Measurements from ENCODE around the gene CABYR.
A peak's percentile ranks its signal among the peaks of the same experiment; 100 is the strongest.

The CABYR gene

DNA sequence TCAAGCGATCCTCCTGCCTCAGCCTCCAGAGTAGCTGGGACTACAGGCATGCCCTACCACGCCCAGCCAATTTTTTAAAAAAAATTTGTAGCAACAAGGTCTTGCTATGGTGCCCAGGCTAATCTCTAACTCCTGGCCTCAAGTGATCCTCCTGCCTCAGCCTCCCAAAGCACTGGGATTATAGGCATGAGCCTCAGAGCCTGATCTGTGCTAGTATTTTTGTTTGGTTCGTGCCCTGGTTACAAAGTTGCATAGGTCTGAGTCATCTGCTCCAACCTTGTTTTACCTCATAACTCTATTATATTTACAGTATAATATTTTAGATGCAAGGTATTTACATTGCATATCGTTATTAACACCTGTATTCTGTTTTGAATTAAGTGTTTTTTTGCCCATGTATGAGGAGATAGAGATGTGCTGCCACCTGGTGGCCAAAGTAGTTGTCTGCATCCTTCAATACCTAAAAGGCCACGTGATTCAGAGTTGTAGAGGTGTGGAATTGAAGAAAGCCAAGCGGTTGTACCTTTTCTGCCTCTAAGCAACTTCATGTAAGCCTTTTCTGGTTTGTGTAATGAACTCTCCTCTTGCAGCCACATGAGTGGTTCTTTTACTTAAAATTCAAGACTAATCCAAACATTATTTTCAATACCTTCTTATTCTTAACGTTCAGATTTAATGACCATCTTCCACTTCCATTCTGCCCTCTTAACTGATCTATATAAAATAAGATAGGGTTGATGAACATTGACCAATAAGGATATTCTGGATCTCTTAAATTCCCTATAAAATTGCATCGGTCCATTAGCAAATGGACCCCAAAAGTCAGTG lies 19.9 kb upstream of the CABYR start:
- no peak overlapping the region for H3K27ac ChIP-seq
- TF ChIP-seq CTCF (IDR thresholded peaks at IDR 0.05) (peak; percentile 87), ZFX (IDR thresholded peaks at IDR 0.05; ENCODE audit: borderline replicate concordance) (no peak)

DNA sequence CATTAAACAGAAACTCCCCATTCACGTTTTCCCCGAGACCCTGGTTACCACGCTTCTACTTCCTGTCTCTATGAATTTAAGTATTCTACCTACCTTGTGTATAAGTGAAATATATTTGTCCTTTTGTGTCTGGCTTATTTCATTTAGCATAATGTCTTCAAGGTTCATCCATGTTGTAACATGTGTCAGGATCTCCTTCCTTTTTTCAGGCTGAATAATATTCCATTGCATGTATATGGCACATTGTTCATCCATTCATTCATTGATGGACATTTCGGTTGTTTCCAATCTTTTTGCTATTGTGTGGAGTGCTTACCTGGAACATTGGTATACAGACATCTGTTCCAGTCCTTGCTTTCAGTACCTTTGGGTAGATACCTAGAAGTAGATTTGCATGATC lies 18.2 kb upstream of the CABYR start:
- no peak overlapping the region for H3K27ac ChIP-seq
- TF ChIP-seq ZFX (IDR thresholded peaks at IDR 0.05; ENCODE audit: borderline replicate concordance) (no peak), CTCF (IDR thresholded peaks at IDR 0.05) (no peak)

DNA sequence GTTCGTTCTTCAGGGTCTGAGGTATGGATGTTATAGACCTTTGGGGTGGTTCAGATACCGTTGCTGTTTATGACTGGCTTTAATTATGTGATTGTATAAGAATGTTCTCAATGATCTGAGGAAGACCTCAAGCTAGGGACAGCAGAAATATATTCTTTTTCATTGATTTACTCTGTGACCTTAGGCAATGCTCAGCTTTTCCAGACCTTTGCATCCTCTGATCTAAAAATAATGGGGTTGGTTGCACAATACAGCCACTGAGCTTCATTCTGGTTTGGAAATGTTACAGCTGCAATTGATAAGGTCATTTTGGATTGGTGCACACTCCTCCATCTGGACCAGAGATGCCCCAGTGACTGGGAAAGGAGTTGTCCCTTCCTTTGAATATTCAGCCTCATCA lies 17.2 kb upstream of the CABYR start:
- TF ChIP-seq ZFX (IDR thresholded peaks at IDR 0.05; ENCODE audit: borderline replicate concordance), result no peak
- no peak for TF ChIP-seq CTCF (IDR thresholded peaks at IDR 0.05)
- H3K27ac ChIP-seq, result no peak overlapping the region

GRCh38 chr18:24126155-24126961 lies 12.5 kb upstream of the CABYR start:
- no peak overlapping the region for H3K27ac ChIP-seq
- TF ChIP-seq ZFX (IDR thresholded peaks at IDR 0.05; ENCODE audit: borderline replicate concordance) (no peak), CTCF (IDR thresholded peaks at IDR 0.05) (no peak)

- H3K27ac ChIP-seq, result no peak overlapping the region
- no peak for TF ChIP-seq ZFX (IDR thresholded peaks at IDR 0.05; ENCODE audit: borderline replicate concordance)
- TF ChIP-seq CTCF (IDR thresholded peaks at IDR 0.05), result no peak
These were observed 11.1 kb upstream of the CABYR start for GRCh38 chr18:24127735-24128134.

DNA sequence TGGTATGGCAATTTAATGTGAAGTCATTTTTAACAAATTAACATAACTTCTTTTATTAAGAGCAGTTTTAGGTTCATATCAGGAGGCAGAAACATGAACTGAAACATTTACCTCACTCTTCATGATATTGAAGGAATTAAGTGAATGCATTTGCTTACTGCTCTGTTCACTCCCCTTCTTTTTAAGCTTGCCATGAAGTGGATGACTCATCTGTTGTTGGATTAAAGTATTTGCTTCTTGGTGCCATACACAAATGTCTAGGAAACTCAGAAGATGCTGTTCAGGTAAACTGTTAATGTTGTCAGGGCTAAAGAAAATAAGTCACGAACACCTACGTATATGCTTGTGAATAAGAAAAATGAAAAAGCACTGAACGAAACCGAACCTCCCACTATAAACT lies 10.2 kb upstream of the CABYR start:
- no peak for TF ChIP-seq ZFX (IDR thresholded peaks at IDR 0.05; ENCODE audit: borderline replicate concordance)
- no peak for TF ChIP-seq CTCF (IDR thresholded peaks at IDR 0.05)
- H3K27ac ChIP-seq, result no peak overlapping the region

- TF ChIP-seq ZFX (IDR thresholded peaks at IDR 0.05; ENCODE audit: borderline replicate concordance) (no peak), CTCF (IDR thresholded peaks at IDR 0.05) (no peak)
- H3K27ac ChIP-seq, result no peak overlapping the region
These were observed 8.4 kb upstream of the CABYR start for GRCh38 chr18:24130494-24130893.

Measured in 22Rv1 (cell line).